BJ (cell line): ENCODE data around the gene KDM5B. TPM values are rescaled to one million over a fixed set of nuclear protein-coding genes. Genes with fewer than 3 reads are reported as not detected.

Experiments used
- CTCF ChIA-PET: fragments of 350-600 bp; formaldehyde crosslinking; extraction: SDS; loops from one replicate; lab custom pipeline; 2021; ENCODE audit warnings: antibody characterized with exemption, inconsistent platforms; lab: Yijun Ruan, JAX
- POLR2A ChIA-PET: fragments of 300-600 bp; sonication (Branson Sonifier 250); formaldehyde crosslinking; extraction: SDS; loops from one replicate; lab custom pipeline; 2021; ENCODE audit warnings: antibody characterized with exemption; lab: Charles Lee
- DNase-seq: peaks from one replicate; pipeline ENCODE4 v3.0.0-alpha.2; 2011; ENCODE audit warnings: low read depth
- H3K27me3 ChIP-seq: 2 replicates; pipeline ENCODE4 v1.6.0; 2011; ENCODE audit warnings: low read length; ENCODE audit not compliant: control insufficient read depth, insufficient read depth
- H3K36me3 ChIP-seq: 2 replicates; pipeline ENCODE4 v1.5.1; 2011; ENCODE audit warnings: low read length; ENCODE audit not compliant: control insufficient read depth, insufficient read depth
- H3K4me3 ChIP-seq: 2 replicates; pipeline ENCODE4 v1.5.1; 2011; ENCODE audit warnings: low read depth, mild to moderate bottlenecking, control low read depth, low read length
- CTCF ChIP-seq: IDR thresholded peaks from 2 replicates; pipeline ENCODE4 v1.5.1; 2011; ENCODE audit warnings: low read depth, mild to moderate bottlenecking, control low read depth, inconsistent platforms, low read length, moderate library complexity; ENCODE audit not compliant: insufficient read depth
- polyA minus RNA-seq: library from RNA; depleted of rRNA, polyadenylated mRNA; stranded (reverse); fragments of >200 nt; gene quantifications from 2 replicates; pipeline ENCODE4 v1.2.3, GENCODE V29; 2011; rRNA and poly(A)+ RNA removed
- polyA plus RNA-seq: library from polyadenylated mRNA; depleted of rRNA; stranded (reverse); fragments of >200 nt; gene quantifications from 2 replicates; pipeline ENCODE4 v1.2.3, GENCODE V29; 2011; rRNA removed

KDM5B gene
- 39.6 and 55.2 TPM in 2 replicates for polyA plus RNA-seq
- 80.1 and 81.5 TPM in 2 replicates for polyA minus RNA-seq

GRCh38 chr1:202807926-202808757 is at the start of gene KDM5B:
Gene KDM5B, minus strand, starts transcription at chr1:202808421. Its CDS starts 116 bp downstream, at chr1:202808305.
- no peak for TF ChIP-seq CTCF
- ChIA-PET POLR2A (interaction anchor here (0.7 kb wide), 3 partner anchors 20 to 200 kb away, joined by 3 to 4 read pairs (median 3); no protein-coding TSS in a partner anchor), CTCF (interaction anchor here (0.6 kb wide), 1 partner anchor 51 kb away, joined by 3 read pairs; no protein-coding TSS in a partner anchor)
- H3K27me3 ChIP-seq: no peaks in the 10 kb centered on the region
- peak within 1 kb of the TSS; percentile 99 for H3K4me3 ChIP-seq
- DNase-seq: no peak
- no peaks in the 10 kb centered on the region for H3K36me3 ChIP-seq

- CTCF ChIA-PET: interaction anchor here (0.7 to 2.8 kb wide), 3 partner anchors 9 to 109 kb away, joined by 3 to 8 read pairs (median 3); no protein-coding TSS in a partner anchor
- Histone ChIP-seq H3K4me3 (no peak overlapping the region), H3K36me3 (no peaks in the 10 kb centered on the region), H3K27me3 (no peaks in the 10 kb centered on the region; the same call in 1 of the 2 replicates)
- no peak for DNase-seq
- no peak for TF ChIP-seq CTCF
- POLR2A ChIA-PET: no interaction called here
Observed at GRCh38 chr1:202857136-202857610, 49.0 kb upstream of the KDM5B start.

GRCh38 chr1:202856014-202856413 is 47.8 kb upstream of the KDM5B start:
- ChIA-PET CTCF (interaction anchor here (1.2 kb wide), 1 partner anchor 9 kb away, joined by 3 read pairs; no protein-coding TSS in a partner anchor), POLR2A (no interaction called here)
- no peak for DNase-seq
- TF ChIP-seq CTCF: no peak
- no peak overlapping the region for H3K4me3 ChIP-seq
- no peaks in the 10 kb centered on the region for H3K36me3 ChIP-seq
- H3K27me3 ChIP-seq: no peaks in the 10 kb centered on the region; the same call in 1 of the 2 replicates

GRCh38 chr1:202854787-202855186 is 46.6 kb upstream of the KDM5B start:
- CTCF ChIA-PET: interaction anchor here (1.1 kb wide), 1 partner anchor 8 kb away, joined by 3 read pairs; no protein-coding TSS in a partner anchor
- POLR2A ChIA-PET: no interaction called here
- Histone ChIP-seq H3K36me3 (no peaks in the 10 kb centered on the region), H3K27me3 (no peaks in the 10 kb centered on the region; the same call in 1 of the 2 replicates), H3K4me3 (no peak overlapping the region)
- no peak for TF ChIP-seq CTCF
- no peak for DNase-seq
